ENCODE results near the gene ZNF3.
A peak's percentile ranks its signal among the peaks of the same experiment; 100 is the strongest.

Gene ZNF3

GRCh38 chr7:100059251-100059739 lies 22.2 kb downstream of the ZNF3 start:
- Histone ChIP-seq H3K27me3 (no peaks in the 10 kb centered on the region), H3K36me3 (peaks cover 54% of the 10 kb centered on the region), H3K9me3 (no peaks in the 10 kb centered on the region), H3K4me3 (ENCODE audit: low read depth, low read length) (no peak overlapping the region), H3K4me1 (no peaks in the 10 kb centered on the region)
- no peak for TF ChIP-seq CTCF (IDR thresholded peaks at IDR 0.05; ENCODE audit: low read depth, low read length)
- no peak for DNase-seq

GRCh38 chr7:100057006-100057405 lies 24.5 kb downstream of the ZNF3 start:
- Histone ChIP-seq H3K9me3 (no peaks in the 10 kb centered on the region), H3K36me3 (peaks cover 43% of the 10 kb centered on the region), H3K4me3 (ENCODE audit: low read depth, low read length) (no peak overlapping the region), H3K4me1 (no peaks in the 10 kb centered on the region), H3K27me3 (no peaks in the 10 kb centered on the region)
- no peak for DNase-seq
- TF ChIP-seq CTCF (IDR thresholded peaks at IDR 0.05; ENCODE audit: low read depth, low read length): no peak

DNA sequence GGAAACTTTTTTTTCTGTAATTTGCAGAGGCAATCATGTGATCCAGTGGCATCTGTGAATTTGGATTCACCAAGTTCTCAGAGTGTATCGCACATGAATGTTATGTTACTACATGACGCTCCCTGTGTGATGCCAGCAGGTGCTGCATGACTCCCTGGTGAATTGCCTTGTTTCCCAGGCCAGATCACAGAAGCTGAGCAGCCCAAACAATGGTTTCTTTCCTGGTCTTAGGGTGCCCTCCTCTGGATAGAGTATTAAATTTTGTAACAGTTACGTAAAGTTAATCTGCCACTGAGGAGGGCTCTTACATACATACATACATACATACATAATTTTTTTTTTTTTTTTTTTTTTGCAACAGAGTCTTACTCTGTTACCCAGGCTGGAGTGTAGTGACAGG lies 28.3 kb downstream of the ZNF3 start:
- H3K4me3 ChIP-seq (ENCODE audit: low read depth, low read length): no peak overlapping the region
- no peaks in the 10 kb centered on the region for H3K27me3 ChIP-seq
- H3K36me3 ChIP-seq: peaks cover 19% of the 10 kb centered on the region
- peak; percentile 40 for TF ChIP-seq CTCF (IDR thresholded peaks at IDR 0.05; ENCODE audit: low read depth, low read length)
- no peaks in the 10 kb centered on the region for H3K9me3 ChIP-seq
- peak; percentile 61 for DNase-seq
- H3K4me1 ChIP-seq: no peaks in the 10 kb centered on the region

- DNase-seq: no peak
- Histone ChIP-seq H3K4me3 (ENCODE audit: low read depth, low read length) (no peak overlapping the region), H3K27me3 (no peaks in the 10 kb centered on the region), H3K4me1 (no peaks in the 10 kb centered on the region), H3K36me3 (peaks cover 3% of the 10 kb centered on the region; the same call in 1 of the 2 replicates), H3K9me3 (no peaks in the 10 kb centered on the region)
- TF ChIP-seq CTCF (IDR thresholded peaks at IDR 0.05; ENCODE audit: low read depth, low read length): no peak
These were observed 29.9 kb downstream of the ZNF3 start for GRCh38 chr7:100051611-100052010.

- no peaks in the 10 kb centered on the region for H3K36me3 ChIP-seq
- H3K4me3 ChIP-seq (ENCODE audit: low read depth, low read length): peak within 1 kb of the TSS; percentile 96
- TF ChIP-seq CTCF (IDR thresholded peaks at IDR 0.05; ENCODE audit: low read depth, low read length): peak; percentile 18; the same call in 1 of the 2 replicates
- no peaks in the 10 kb centered on the region for H3K4me1 ChIP-seq
- peak; percentile 87 for DNase-seq
- no peaks in the 10 kb centered on the region for H3K27me3 ChIP-seq
- no peaks in the 10 kb centered on the region for H3K9me3 ChIP-seq
These were observed 31.9 kb downstream of the ZNF3 start, which contains the start of gene ZSCAN21 for GRCh38 chr7:100049441-100050291. Gene ZSCAN21, plus strand, starts transcription at chr7:100049774. Its CDS starts 7,233 bp downstream, at chr7:100057007.

- no peak for TF ChIP-seq CTCF (IDR thresholded peaks at IDR 0.05; ENCODE audit: low read depth, low read length)
- no peaks in the 10 kb centered on the region for H3K4me1 ChIP-seq
- H3K36me3 ChIP-seq: no peaks in the 10 kb centered on the region
- no peak overlapping the region for H3K4me3 ChIP-seq (ENCODE audit: low read depth, low read length)
- no peaks in the 10 kb centered on the region for H3K9me3 ChIP-seq
- DNase-seq: no peak
- H3K27me3 ChIP-seq: no peaks in the 10 kb centered on the region
These were observed 32.8 kb downstream of the ZNF3 start for GRCh38 chr7:100048680-100049079.
